HL-60 (cell line): Measurements from ENCODE around the gene IL22RA2.
"Not testable (repeated sequence)": the region's sequence is repeated elsewhere in the genome, so short reads cannot be mapped to it uniquely, and the experiment has no call there.

ENCODE experiments used
- DNase-seq, 2 experiments: peaks; one replicate each; pipeline ENCODE4 v3.0.0-alpha.2; 2010 to 2020; ENCODE audit warnings: low read depth in 1 of 2, low spot score in 1 of 2
- H3K27ac ChIP-seq: fragments of 250-450 bp; sonication (Bioruptor Pico); replicated peaks from 2 replicates; pipeline ENCODE4 v1.5.1; 2020; ENCODE audit warnings: mild to moderate bottlenecking, moderate library complexity
- H3K27me3 ChIP-seq: fragments of 250-450 bp; sonication (Bioruptor Pico); 2 replicates; pipeline ENCODE4 v1.5.1; 2021; ENCODE audit warnings: mild to moderate bottlenecking, moderate library complexity; ENCODE audit not compliant: insufficient read depth, poor library complexity, severe bottlenecking
- H3K4me3 ChIP-seq: replicated peaks from 2 replicates; pipeline ENCODE4 v1.5.1; 2011; ENCODE audit warnings: mild to moderate bottlenecking, control low read depth, low read length; ENCODE audit not compliant: insufficient read depth
- CTCF ChIP-seq: IDR thresholded peaks from one replicate; pipeline ENCODE4 v1.5.1; 2011; ENCODE audit warnings: low read length, control low read depth, inconsistent platforms; ENCODE audit not compliant: insufficient read depth
- GABPA ChIP-seq: IDR thresholded peaks from 2 replicates; pipeline ENCODE4 v1.6.1; 2012; ENCODE audit warnings: low read depth
- POLR2AphosphoS5 ChIP-seq: IDR thresholded peaks from 2 replicates; pipeline ENCODE4 v1.6.1; 2012; ENCODE audit warnings: low read depth
- REST ChIP-seq: IDR thresholded peaks from 2 replicates; pipeline ENCODE4 v1.6.1; 2012; ENCODE audit warnings: low read depth; ENCODE audit not compliant: insufficient replicate concordance
- SPI1 ChIP-seq: IDR thresholded peaks from 2 replicates; pipeline ENCODE4 v1.6.1; 2012; ENCODE audit warnings: low read depth, mild to moderate bottlenecking, borderline replicate concordance

IL22RA2 gene

GRCh38 chr6:137213331-137213740, 39.9 kb upstream of the IL22RA2 start:
- H3K4me3 ChIP-seq: no peak overlapping the region
- TF ChIP-seq REST (no peak), CTCF (no peak), SPI1 (no peak), GABPA (no peak), POLR2AphosphoS5 (no peak)
- no peak overlapping the region for H3K27ac ChIP-seq
- DNase-seq: no peak
- no peaks in the 10 kb centered on the region for H3K27me3 ChIP-seq

- TF ChIP-seq REST (peak; percentile 27), CTCF (no peak)
- no peak for DNase-seq
- Histone ChIP-seq H3K27me3 (no peaks in the 10 kb centered on the region), H3K4me3 (no peak overlapping the region), H3K27ac (no peak overlapping the region)
Measured at GRCh38 chr6:137211910-137212309, 38.5 kb upstream of the IL22RA2 start.

- no peaks in the 10 kb centered on the region for H3K27me3 ChIP-seq
- no peak overlapping the region for H3K27ac ChIP-seq
- H3K4me3 ChIP-seq: no peak overlapping the region
- DNase-seq: peak in 1 of 2 experiments; percentile 21
- TF ChIP-seq POLR2AphosphoS5 (no peak), REST (no peak), GABPA (no peak)
Measured at GRCh38 chr6:137210903-137211302, 37.5 kb upstream of the IL22RA2 start.

GRCh38 chr6:137208279-137208678, 34.8 kb upstream of the IL22RA2 start:
- no peak for DNase-seq
- TF ChIP-seq POLR2AphosphoS5 (no peak), REST (no peak), SPI1 (no peak), GABPA (no peak), CTCF (no peak)
- Histone ChIP-seq H3K27ac (no peak overlapping the region), H3K4me3 (no peak overlapping the region), H3K27me3 (no peaks in the 10 kb centered on the region)

- H3K4me3 ChIP-seq, H3K27me3 ChIP-seq, H3K27ac ChIP-seq, DNase-seq: not testable (repeated sequence)
Measured at GRCh38 chr6:137207457-137207856, 34.0 kb upstream of the IL22RA2 start.
